Inferior parietal cortex (tissue), 1 donor: ENCODE data around the gene PXYLP1.
"Not testable (repeated sequence)": the region's sequence is repeated elsewhere in the genome, so short reads cannot be mapped to it uniquely, and the experiment has no call there.

ENCODE experiments used
- DNase-seq: peaks from one replicate; pipeline ENCODE4 v3.0.0-alpha.2; 2016; ENCODE audit errors: extremely low spot score

PXYLP1 gene

GRCh38 chr3:141294301-141294700 is 62.7 kb downstream of the PXYLP1 start:
- DNase-seq = no peak

- no peak for DNase-seq
Observed at GRCh38 chr3:141294848-141295247, 63.2 kb downstream of the PXYLP1 start.

- not testable (repeated sequence) for DNase-seq
Observed at GRCh38 chr3:141300426-141300825, 68.8 kb downstream of the PXYLP1 start.

DNA sequence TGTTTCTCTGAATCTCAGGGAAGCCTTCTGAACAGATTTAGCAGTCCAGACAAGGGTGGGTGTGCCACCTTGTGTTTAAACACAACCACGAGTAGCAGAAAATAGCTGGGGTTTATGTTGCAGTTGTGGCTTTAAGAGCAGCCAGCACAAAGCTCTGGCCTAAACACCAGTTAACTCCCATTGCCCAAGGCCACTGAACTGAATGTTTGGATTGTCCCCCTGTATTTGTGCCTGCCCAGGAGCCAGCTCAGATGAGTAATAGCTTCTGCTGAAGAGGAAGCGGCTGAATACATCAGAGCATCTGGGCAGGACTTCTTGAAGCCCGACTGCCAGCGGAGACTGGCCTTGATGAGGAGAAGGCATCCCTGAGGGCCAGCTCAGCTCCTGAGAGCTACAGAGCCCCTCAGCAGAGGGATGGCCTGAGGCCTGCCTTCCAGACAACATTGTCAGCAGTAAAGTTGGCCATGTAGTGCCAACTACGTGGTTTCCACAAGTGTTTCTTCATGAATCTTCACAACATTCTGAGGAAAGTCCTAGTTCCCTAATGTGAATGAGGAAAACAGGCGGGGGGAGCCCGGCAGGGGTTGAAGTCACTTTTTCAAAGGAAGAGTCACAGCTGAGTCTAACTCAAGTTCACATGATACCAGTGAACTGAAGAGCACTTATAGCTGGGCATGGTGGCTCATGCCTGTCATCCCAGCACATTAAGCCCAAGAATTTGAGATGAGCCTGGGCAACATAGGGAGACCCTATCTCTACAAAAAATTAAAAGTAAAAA is 70.9 kb downstream of the PXYLP1 start:
- no peak for DNase-seq

GRCh38 chr3:141303481-141304223 is 72.0 kb downstream of the PXYLP1 start:
- peak; percentile 90 for DNase-seq

DNA sequence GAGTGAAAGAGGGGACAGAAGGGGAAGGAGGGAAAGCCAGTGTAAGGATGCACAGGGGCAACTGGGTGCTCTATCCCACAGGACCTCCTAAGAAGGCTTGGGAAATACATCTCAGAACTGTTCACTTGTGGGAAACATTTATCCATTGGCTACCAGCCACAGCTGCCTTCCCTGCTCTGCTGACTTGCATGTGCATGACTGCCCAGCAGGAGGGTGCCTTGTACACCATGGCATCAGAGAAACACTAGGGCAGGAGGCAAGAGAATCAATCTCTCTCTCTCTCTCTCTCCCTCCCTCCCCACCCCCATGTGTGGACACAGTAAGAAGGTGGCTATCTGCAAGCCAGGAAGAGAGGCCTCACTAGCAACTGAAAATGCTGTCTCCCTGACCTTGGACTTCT is 73.8 kb downstream of the PXYLP1 start:
- DNase-seq = no peak

GRCh38 chr3:141306276-141306675 is 74.7 kb downstream of the PXYLP1 start:
- no peak for DNase-seq

DNA sequence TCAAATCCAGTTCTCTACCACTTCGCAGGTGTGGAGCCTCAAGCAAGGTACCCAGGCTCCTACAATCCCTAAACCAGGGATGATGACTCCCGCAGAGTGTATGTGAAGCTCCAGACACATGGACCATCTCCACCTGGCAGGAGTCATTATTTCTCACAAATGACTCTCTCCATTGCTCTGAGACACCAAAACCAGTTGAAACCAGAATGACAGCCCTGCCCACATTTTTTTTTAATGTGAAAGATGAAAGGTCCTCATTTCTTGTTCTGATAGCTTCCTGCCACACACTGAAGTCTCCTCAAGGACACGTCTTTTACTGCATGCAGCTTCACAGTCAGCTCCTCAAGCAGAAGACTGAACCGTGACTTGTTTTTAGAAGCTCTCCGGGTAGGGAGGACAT is 75.3 kb downstream of the PXYLP1 start:
- DNase-seq = no peak

- DNase-seq = no peak
Observed at GRCh38 chr3:141307351-141308059, 75.9 kb downstream of the PXYLP1 start.

DNA sequence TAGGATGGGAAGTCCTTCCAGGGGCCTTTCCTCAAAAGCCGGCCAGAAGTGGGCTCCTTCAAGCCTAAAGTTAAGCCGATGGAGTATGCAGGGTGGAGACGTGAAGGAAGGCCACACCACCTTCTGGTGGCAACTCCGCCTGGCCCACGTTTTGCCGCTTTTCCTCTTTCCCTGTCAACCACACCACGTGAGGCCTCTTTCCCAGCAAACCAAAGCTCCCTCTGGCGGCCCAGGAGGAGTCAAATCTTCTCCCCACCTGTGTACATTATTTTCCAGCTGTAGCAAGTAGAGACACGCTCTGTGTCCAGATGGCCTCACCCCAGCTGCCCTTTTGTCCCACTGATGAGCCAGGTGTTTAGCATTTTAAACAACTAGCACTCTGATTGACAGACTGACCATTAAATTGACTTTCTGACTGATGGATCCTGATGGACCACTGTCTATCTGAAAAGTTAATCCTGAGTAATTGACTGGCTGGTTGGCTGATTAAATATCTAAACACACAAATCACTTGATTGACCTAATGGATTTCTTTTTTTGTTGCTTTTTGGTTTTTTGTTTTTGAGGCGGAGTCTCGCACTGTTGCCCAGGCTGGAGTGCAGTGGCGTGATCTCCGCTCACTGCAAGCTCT is 77.1 kb downstream of the PXYLP1 start:
- DNase-seq = peak; percentile 50

DNA sequence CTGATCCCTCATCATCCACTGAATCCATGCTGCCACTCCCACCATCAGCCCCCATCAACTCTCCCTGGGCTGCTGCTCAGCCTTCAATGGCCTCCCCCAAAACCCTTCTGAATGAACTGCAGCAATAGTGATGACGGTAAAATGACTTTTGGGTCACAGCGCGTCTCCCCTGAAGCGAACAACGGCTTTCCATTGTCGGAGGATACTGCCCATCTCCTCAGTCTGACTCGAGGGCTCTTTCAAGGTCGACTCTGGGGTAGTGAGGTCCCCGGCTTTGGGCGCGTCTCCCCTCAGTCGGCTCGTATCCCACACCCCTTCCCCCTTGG is 79.5 kb downstream of the PXYLP1 start:
- no peak for DNase-seq

GRCh38 chr3:141311496-141312353 is 80.1 kb downstream of the PXYLP1 start:
- DNase-seq = peak; percentile 98

GRCh38 chr3:141312354-141313092 is 80.9 kb downstream of the PXYLP1 start:
- peak; percentile 25 for DNase-seq

GRCh38 chr3:141313093-141313683 is 81.6 kb downstream of the PXYLP1 start:
- peak; percentile 11 for DNase-seq

DNA sequence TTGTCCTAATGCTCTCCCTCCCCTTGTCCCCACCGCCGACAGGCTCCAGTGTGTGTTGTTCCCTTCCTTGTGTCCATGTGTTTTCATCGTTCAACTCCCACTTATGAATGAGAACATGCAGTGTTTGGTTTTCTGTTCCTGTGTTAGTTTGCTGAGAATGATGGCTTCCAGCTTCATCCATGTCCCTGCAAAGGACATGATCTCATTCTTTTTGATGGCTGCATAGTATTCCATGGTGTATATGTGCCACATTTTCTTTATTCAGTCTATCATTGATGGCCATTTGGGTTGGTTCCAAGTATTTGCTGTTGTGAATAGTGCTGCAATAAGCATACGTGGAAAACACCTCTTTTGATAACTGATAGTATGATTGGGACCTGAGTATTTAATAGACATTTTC is 82.8 kb downstream of the PXYLP1 start:
- not testable (repeated sequence) for DNase-seq

DNA sequence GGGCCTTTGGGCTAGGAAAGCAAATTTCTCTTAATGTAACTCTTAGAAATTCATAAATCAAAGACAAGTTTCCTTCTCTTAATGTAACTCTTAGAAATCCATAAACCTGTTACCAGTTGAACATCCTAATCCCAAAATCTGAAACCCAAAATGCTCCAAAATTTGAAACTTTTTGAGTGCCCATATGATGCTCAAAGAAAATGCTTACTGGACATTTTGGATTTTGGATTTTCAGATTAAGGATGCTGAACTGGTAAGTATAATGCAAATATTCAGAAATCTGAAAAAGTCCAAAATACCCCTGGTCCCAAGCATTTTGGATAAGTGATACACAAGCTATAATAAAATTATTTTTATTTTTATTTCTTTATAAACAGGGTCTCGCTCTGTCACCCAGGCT is 85.2 kb downstream of the PXYLP1 start:
- DNase-seq = no peak

DNA sequence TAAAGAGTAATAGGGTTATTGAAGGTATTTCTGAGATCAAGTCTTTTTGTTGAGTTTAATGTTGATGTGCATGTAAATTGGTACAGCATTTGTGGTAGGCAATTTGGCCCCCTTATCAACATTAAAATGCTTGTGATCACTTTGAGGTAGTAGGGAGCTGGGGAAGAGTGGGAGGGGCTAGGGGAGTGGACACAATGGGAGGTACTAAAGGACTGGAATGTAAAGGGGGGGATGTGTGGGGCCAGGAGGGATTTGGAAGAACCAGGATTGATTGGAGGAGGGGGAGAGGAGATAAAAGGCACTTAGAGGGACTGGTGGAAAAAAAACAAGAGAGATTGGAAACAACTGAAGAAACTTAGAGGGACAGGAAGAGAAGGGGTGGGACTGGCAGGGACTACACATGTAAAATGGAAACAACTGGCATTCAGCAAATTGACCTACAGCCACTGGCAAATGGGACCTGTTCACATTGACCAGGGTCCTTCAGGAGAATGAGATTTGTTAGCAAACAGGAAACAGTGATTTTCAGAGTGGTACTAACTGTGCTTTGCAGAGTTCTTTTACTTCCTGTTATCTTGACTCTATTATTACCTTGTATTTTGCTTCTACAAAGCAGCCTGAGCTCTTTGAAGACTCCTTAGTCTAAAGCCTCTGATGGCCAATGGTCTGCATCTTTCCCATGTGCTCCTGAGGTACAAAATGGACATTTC is 88.9 kb downstream of the PXYLP1 start:
- no peak for DNase-seq

DNA sequence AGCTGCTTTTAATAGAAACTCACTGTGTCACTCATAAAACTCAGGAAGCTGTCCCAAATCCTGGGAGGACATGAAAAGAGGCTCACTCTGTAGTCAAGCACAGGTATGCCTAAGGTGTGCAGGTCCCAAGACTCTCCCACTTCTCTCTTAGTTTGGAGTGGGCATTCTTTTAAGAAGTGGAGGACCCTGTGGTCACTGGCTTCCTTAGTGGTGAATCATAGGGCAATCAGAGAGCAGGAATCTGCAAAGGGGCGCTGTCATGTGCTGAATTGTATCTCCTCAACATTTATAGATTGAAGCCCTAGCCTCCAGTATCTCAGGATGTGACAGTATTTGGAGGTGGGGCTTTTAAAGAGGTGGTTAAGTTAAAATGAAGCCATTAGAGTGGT is 89.5 kb downstream of the PXYLP1 start:
- DNase-seq = no peak

GRCh38 chr3:141323936-141324704 is 92.5 kb downstream of the PXYLP1 start:
- DNase-seq = no peak
